ES-I3 (cell line): ENCODE data around the gene SPATA3.

ENCODE experiments used
- H3K36me3 ChIP-seq: 2 replicates; pipeline ENCODE4 v1.6.1; 2013; ENCODE audit warnings: mild to moderate bottlenecking, low read length, control low read depth, moderate library complexity; ENCODE audit not compliant: insufficient read depth
- H3K4me1 ChIP-seq: 2 replicates; pipeline ENCODE4 v1.6.1; 2013; ENCODE audit warnings: mild to moderate bottlenecking, control low read depth, low read length; ENCODE audit not compliant: insufficient read depth
- H3K9ac ChIP-seq: 2 replicates; pipeline ENCODE4 v1.6.1; 2013; ENCODE audit warnings: low read depth, mild to moderate bottlenecking, low read length, moderate library complexity
- H3K9me3 ChIP-seq: 2 replicates; pipeline ENCODE4 v1.6.1; 2013; ENCODE audit warnings: mild to moderate bottlenecking, low read length, moderate library complexity; ENCODE audit not compliant: control insufficient read depth, insufficient read depth

SPATA3 gene

GRCh38 chr2:231051116-231051515 is 55.2 kb downstream of the SPATA3 start:
- Histone ChIP-seq H3K9ac (no peak overlapping the region), H3K4me1 (no peaks in the 10 kb centered on the region), H3K36me3 (no peaks in the 10 kb centered on the region), H3K9me3 (no peaks in the 10 kb centered on the region)

- Histone ChIP-seq H3K36me3 (no peaks in the 10 kb centered on the region), H3K4me1 (peaks cover under 1% of the 10 kb centered on the region; the same call in 1 of the 2 replicates), H3K9me3 (no peaks in the 10 kb centered on the region), H3K9ac (peak overlapping the region; percentile 47; the same call in 1 of the 2 replicates)
These were observed 56.9 kb downstream of the SPATA3 start for GRCh38 chr2:231052494-231053451.

GRCh38 chr2:231053846-231054245 is 57.9 kb downstream of the SPATA3 start:
- no peaks in the 10 kb centered on the region for H3K9me3 ChIP-seq
- H3K9ac ChIP-seq = no peak overlapping the region
- H3K4me1 ChIP-seq = peaks cover 6% of the 10 kb centered on the region
- no peaks in the 10 kb centered on the region for H3K36me3 ChIP-seq

GRCh38 chr2:231056453-231057416 is 60.8 kb downstream of the SPATA3 start, which contains the start of gene PSMD1:
Gene PSMD1 (plus strand): TSS chr2:231056867. CDS start chr2:231057026, 159 bp downstream.
- H3K4me1 ChIP-seq = peaks cover 6% of the 10 kb centered on the region
- H3K9ac ChIP-seq = peak within 1 kb of the TSS; percentile 76
- H3K9me3 ChIP-seq = no peaks in the 10 kb centered on the region
- no peaks in the 10 kb centered on the region for H3K36me3 ChIP-seq

GRCh38 chr2:231057590-231057989 is 61.7 kb downstream of the SPATA3 start:
- H3K9me3 ChIP-seq = no peaks in the 10 kb centered on the region
- peak overlapping the region; percentile 76 for H3K9ac ChIP-seq
- peaks cover 6% of the 10 kb centered on the region for H3K4me1 ChIP-seq
- H3K36me3 ChIP-seq = peaks cover 3% of the 10 kb centered on the region; the same call in 1 of the 2 replicates
